ENCODE data around the gene CACNA2D3. TPM values are rescaled to one million over a fixed set of nuclear protein-coding genes. Genes with fewer than 3 reads are reported as not detected.

Gene CACNA2D3
- total RNA-seq, 1 experiment from 2014 or later = not detected

DNA sequence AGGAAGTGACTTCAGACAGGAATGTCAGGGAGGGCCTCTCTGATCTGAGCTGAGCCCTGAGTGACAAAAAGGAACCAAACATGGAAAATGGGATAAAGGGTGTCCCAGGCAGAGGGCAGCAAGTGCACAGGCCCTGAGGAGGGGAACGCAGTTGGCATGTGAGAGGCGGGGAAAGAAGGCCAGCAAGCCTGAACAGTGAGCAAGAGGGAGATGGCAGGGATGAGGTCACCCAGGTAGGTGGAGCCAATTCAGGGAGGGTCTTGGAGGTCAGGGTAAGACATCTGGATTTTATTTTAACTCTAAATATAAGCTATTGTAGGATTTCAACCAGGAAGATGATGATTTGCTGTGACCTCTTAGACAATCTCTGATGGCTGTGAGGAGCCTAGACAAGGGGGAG lies 637.8 kb downstream of the CACNA2D3 start:
- Histone ChIP-seq H3K4me2 (ENCODE audit: low read length) (no peak overlapping the region), H3K36me3 (ENCODE audit: low read depth, low read length) (no peaks in the 10 kb centered on the region), H3K4me3 (ENCODE audit: low read length) (no peak overlapping the region), H3K27ac (ENCODE audit: low read length) (no peak overlapping the region), H3K79me2 (ENCODE audit: low read length) (no peaks in the 10 kb centered on the region), H3K27me3 (ENCODE audit: low read length) (peaks cover 24% of the 10 kb centered on the region; the same call in 1 of the 2 replicates), H2AFZ (ENCODE audit: low read length) (no peak overlapping the region), H3K9me3 (ENCODE audit: low read length) (no peaks in the 10 kb centered on the region), H3F3A (ENCODE audit: low read length, unreplicated experiment) (no peaks in the 10 kb centered on the region), H3K9me2 (replicated peaks; ENCODE audit: low read length) (no peaks in the 10 kb centered on the region), H3K4me1 (ENCODE audit: insufficient read depth, low read length) (no peaks in the 10 kb centered on the region), H3K9ac (ENCODE audit: low read length) (no peak overlapping the region), H4K20me1 (ENCODE audit: low read length) (no peaks in the 10 kb centered on the region)
- POLR2A ChIA-PET (ENCODE audit: unreplicated experiment) = no interaction called here
- DNase-seq (no peak), ATAC-seq (no peak)
- TF ChIP-seq EZH2phosphoT487 (IDR thresholded peaks at IDR 0.05; ENCODE audit: borderline replicate concordance, low read length) = no peak
- CTCF ChIA-PET = no interaction called here
- intact Hi-C loops (cut with micrococcal nuclease) = no loop called here
- no TSS peak for BruUV-seq (replicated peaks)

DNA sequence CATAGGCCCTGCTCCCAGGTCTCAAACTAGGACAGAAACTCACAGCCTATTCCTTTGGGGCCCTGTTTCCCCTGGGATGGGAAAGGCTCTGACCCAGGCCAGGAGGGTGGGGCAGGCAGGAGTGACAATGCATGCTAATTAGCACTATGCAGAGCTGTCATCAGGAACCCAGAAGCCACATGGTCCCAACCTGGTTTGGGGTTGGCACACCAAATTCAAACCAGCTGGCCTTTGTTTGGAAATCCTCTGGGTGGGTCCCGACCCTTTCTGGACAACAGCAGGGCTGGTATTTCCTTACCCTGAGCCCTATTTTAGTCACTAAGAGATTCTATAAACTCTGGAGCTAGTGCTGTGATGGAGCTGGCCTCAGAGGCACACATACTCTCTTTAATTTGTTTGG lies 639.3 kb downstream of the CACNA2D3 start:
- Histone ChIP-seq H3K4me3 (ENCODE audit: low read length) (no peak overlapping the region), H3K27ac (ENCODE audit: low read length) (no peak overlapping the region), H3K9ac (ENCODE audit: low read length) (no peak overlapping the region), H3K9me2 (replicated peaks; ENCODE audit: low read length) (no peaks in the 10 kb centered on the region), H3K27me3 (ENCODE audit: low read length) (peaks cover 24% of the 10 kb centered on the region; the same call in 1 of the 2 replicates), H3K9me3 (ENCODE audit: low read length) (no peaks in the 10 kb centered on the region), H3K4me2 (ENCODE audit: low read length) (no peak overlapping the region), H3K79me2 (ENCODE audit: low read length) (no peaks in the 10 kb centered on the region), H4K20me1 (ENCODE audit: low read length) (no peaks in the 10 kb centered on the region), H3K4me1 (ENCODE audit: insufficient read depth, low read length) (no peaks in the 10 kb centered on the region), H2AFZ (ENCODE audit: low read length) (no peak overlapping the region), H3K36me3 (ENCODE audit: low read depth, low read length) (no peaks in the 10 kb centered on the region), H3F3A (ENCODE audit: low read length, unreplicated experiment) (no peaks in the 10 kb centered on the region)
- no TSS peak for BruUV-seq (replicated peaks)
- no peak for DNase-seq
- ChIA-PET CTCF (no interaction called here), POLR2A (ENCODE audit: unreplicated experiment) (no interaction called here)
- no peak for ATAC-seq
- intact Hi-C loops (cut with micrococcal nuclease) = no loop called here
- TF ChIP-seq EZH2phosphoT487 (IDR thresholded peaks at IDR 0.05; ENCODE audit: borderline replicate concordance, low read length) = no peak
- TF ChIP-seq, protein P1, sequence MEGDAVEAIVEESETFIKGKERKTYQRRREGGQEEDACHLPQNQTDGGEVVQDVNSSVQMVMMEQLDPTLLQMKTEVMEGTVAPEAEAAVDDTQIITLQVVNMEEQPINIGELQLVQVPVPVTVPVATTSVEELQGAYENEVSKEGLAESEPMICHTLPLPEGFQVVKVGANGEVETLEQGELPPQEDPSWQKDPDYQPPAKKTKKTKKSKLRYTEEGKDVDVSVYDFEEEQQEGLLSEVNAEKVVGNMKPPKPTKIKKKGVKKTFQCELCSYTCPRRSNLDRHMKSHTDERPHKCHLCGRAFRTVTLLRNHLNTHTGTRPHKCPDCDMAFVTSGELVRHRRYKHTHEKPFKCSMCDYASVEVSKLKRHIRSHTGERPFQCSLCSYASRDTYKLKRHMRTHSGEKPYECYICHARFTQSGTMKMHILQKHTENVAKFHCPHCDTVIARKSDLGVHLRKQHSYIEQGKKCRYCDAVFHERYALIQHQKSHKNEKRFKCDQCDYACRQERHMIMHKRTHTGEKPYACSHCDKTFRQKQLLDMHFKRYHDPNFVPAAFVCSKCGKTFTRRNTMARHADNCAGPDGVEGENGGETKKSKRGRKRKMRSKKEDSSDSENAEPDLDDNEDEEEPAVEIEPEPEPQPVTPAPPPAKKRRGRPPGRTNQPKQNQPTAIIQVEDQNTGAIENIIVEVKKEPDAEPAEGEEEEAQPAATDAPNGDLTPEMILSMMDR (conservative IDR thresholded peaks at IDR 0.05; ENCODE audit: low read depth, low read length) = no peak
- TF ChIP-seq EZH2 (IDR thresholded peaks at IDR 0.05; ENCODE audit: low read length, unreplicated experiment) = no peak

DNA sequence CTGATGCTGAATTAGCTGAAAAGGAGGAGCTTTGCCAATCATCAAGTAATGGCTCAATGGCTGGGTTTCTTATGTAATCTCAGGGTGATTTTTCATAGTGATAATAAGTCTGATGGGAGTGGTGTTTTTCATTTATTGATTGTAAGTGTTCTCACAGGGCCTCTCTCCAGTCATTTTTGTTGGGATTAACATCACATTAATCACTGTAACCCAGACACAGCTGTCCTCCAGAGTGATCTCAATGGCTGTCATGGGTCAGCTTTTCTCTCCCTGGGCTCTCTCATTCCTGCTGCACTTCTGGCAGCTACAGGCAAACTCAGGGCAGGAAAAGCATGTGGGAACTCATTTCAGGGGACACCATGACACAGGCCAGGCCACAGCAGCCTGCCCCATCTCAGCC lies 642.6 kb downstream of the CACNA2D3 start:
- Histone ChIP-seq H2AFZ (ENCODE audit: low read length) (no peak overlapping the region), H3K9me2 (replicated peaks; ENCODE audit: low read length) (no peaks in the 10 kb centered on the region), H3K27ac (ENCODE audit: low read length) (no peak overlapping the region), H3K27me3 (ENCODE audit: low read length) (peaks cover 44% of the 10 kb centered on the region), H4K20me1 (ENCODE audit: low read length) (no peaks in the 10 kb centered on the region), H3K79me2 (ENCODE audit: low read length) (no peaks in the 10 kb centered on the region), H3K4me1 (ENCODE audit: insufficient read depth, low read length) (no peaks in the 10 kb centered on the region), H3K9ac (ENCODE audit: low read length) (no peak overlapping the region), H3F3A (ENCODE audit: low read length, unreplicated experiment) (no peaks in the 10 kb centered on the region), H3K4me2 (ENCODE audit: low read length) (no peak overlapping the region), H3K36me3 (ENCODE audit: low read depth, low read length) (no peaks in the 10 kb centered on the region), H3K4me3 (ENCODE audit: low read length) (no peak overlapping the region), H3K9me3 (ENCODE audit: low read length) (no peaks in the 10 kb centered on the region)
- DNase-seq = no peak
- intact Hi-C loops (cut with micrococcal nuclease) = no loop called here
- no TSS peak for BruUV-seq (replicated peaks)
- ChIA-PET CTCF (no interaction called here), POLR2A (ENCODE audit: unreplicated experiment) (no interaction called here)
- TF ChIP-seq EZH2 (IDR thresholded peaks at IDR 0.05; ENCODE audit: low read length, unreplicated experiment) = no peak
- no peak for TF ChIP-seq EZH2phosphoT487 (IDR thresholded peaks at IDR 0.05; ENCODE audit: borderline replicate concordance, low read length)
- TF ChIP-seq, protein P1 (conservative IDR thresholded peaks at IDR 0.05; ENCODE audit: low read depth, low read length) = no peak
- no peak for ATAC-seq
